ENCODE data around the gene SLF1.

SLF1 gene

DNA sequence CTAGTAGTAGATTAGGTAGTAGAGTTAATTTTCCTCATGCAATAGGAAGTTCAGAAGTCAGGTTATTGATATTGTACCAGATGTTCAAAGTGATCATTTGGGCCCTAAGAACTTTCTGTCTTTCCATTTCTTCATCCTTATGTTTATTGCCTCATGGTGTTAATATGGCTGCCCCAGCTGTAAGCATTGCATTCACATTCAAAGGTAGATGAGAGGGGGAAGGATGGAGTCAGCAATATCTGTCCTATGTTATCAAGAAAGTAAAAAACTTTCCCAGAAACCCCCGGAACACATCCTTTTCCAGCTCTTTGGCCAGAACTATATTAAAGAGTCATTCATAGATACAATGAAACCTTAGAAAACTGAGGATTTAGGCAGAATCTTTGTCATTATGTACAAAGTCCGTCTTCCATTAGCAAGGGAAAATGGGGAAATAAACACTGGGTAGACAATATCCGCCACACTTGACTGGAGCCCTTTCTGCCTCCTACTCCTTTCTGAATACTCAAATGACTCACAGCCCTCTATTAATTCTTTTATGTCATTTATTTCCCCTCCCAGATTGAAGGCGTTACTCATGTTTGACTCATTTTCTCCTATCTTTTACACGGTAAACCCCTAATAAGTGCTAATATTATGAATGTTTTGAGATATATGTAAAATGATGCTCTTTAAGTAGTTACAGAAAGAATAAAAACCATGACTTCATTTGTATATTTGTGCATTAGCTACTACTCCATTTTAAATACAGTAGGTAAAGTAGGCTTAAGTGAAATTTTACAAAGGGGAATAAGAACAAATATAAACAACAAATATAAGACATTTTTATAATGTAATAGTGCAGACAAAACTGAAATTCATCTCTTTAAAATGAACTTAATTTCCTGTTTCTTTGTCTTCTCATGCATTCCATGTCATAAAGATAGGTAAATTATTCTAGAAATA, 127.6 kb downstream of the SLF1 start:
- TF ChIP-seq FOXP2 (optimal IDR thresholded peaks at IDR 0.05; ENCODE audit: borderline replicate concordance, extremely low read depth, extremely low read length, insufficient read depth) (peak; percentile 11), SIN3A (IDR thresholded peaks at IDR 0.05; ENCODE audit: borderline replicate concordance, insufficient read depth, low read length) (no peak)

DNA sequence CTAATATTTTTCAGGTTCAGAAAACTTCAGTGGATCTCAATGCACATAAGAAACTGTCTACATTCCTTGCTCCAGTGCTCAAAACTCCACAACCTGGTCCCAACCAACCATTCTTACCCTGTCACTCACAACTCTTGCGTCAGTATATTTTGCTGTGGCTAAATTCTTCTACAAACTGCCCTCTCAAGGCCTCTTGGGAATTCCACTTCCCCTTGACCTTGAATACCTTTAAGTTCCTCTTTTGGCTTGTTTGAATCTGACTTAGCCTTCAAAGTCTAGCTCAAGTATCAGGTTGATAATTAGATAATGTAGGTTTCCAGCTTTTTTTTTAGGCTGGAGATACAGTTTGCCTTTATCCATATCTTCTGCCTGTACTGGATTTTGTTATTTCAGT, 128.3 kb downstream of the SLF1 start:
- TF ChIP-seq FOXP2 (optimal IDR thresholded peaks at IDR 0.05; ENCODE audit: borderline replicate concordance, extremely low read depth, extremely low read length, insufficient read depth) (no peak), POLR2AphosphoS5 (IDR thresholded peaks at IDR 0.05; ENCODE audit: low read depth, low read length) (no peak), TAF1 (IDR thresholded peaks at IDR 0.05; ENCODE audit: borderline replicate concordance, insufficient read depth, low read length) (no peak), SIN3A (IDR thresholded peaks at IDR 0.05; ENCODE audit: borderline replicate concordance, insufficient read depth, low read length) (no peak)
- TF ChIP-seq, protein P1, sequence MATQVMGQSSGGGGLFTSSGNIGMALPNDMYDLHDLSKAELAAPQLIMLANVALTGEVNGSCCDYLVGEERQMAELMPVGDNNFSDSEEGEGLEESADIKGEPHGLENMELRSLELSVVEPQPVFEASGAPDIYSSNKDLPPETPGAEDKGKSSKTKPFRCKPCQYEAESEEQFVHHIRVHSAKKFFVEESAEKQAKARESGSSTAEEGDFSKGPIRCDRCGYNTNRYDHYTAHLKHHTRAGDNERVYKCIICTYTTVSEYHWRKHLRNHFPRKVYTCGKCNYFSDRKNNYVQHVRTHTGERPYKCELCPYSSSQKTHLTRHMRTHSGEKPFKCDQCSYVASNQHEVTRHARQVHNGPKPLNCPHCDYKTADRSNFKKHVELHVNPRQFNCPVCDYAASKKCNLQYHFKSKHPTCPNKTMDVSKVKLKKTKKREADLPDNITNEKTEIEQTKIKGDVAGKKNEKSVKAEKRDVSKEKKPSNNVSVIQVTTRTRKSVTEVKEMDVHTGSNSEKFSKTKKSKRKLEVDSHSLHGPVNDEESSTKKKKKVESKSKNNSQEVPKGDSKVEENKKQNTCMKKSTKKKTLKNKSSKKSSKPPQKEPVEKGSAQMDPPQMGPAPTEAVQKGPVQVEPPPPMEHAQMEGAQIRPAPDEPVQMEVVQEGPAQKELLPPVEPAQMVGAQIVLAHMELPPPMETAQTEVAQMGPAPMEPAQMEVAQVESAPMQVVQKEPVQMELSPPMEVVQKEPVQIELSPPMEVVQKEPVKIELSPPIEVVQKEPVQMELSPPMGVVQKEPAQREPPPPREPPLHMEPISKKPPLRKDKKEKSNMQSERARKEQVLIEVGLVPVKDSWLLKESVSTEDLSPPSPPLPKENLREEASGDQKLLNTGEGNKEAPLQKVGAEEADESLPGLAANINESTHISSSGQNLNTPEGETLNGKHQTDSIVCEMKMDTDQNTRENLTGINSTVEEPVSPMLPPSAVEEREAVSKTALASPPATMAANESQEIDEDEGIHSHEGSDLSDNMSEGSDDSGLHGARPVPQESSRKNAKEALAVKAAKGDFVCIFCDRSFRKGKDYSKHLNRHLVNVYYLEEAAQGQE (IDR thresholded peaks at IDR 0.05; ENCODE audit: insufficient read depth in 1 of 2, low read depth in 2 of 2, low read length in 2 of 2): no peak

Data from PFSK-1 (cell line).